RCC 7860 (cell line): ENCODE measurements around the gene EFS.

Experiments used
- DNase-seq: peaks from one replicate; pipeline ENCODE4 v3.0.0-alpha.2; 2015; ENCODE audit warnings: low spot score
- FAIRE-seq: peaks from 2 replicates; lab custom pipeline; 2012; peaks lifted over from hg19 to GRCh38; lab: Jason Lieb, UNC

EFS gene

DNA sequence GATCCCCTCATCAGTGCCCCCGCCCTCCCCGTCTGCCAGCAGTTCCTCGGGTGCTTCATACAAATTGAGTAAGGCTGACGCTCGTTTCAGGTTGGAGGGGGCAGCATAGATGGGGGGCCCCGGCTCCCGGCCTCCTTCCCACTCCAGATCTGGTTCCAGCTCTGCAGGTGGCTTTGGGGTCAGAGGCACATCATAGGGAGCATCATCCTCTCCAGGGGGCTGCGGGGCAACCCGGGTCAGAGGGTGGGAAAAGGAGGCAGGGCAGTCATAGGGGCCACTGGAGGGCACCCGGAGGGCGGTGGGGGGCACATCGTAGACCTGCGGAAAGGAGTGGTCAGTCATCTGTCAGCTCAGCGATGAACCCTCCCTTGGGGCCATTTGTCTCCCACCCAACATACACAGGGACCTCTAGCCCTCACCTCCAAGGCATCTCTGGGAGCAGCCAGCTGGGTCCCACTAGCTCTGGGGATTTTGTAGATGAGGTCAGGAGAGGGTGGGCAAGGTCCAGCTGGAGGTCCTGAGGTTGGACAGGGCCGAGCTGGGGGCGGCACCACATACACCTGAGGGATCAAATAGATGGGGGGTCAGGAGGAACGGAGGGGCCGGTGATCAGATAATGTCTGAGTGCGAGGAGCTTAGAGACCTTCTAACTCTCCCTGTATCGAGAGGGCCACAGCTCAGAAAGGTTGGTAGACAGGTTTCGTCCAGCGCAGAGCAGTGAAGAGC, 5.1 kb downstream of the EFS start:
- FAIRE-seq = no peak
- DNase-seq = no peak

DNA sequence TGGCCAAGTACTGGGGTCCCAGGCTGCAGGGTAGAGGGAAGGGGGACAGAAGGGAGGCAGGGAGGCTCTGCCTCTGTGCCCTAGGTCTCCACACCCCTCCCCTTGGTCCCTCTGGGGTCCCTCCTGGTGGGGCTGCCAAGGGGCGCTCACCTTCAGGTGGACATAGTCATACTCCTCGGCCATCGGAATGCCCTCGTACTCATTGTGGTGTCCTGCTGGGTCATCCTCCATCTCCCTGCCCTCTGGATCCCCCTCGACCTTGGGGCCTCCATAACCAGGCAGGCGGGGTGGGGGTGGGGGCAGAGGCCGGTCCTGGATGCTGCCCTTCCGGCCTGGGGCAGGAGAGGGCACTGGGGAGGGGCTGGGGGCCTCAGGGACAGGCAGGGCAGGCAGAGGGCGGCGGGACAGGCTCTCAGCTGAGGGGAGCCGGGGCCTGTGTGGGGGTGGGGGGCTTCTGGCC, 5.8 kb downstream of the EFS start:
- DNase-seq = no peak
- no peak for FAIRE-seq

GRCh38 chr14:23358553-23359166, 6.3 kb downstream of the EFS start:
- no peak for DNase-seq
- no peak for FAIRE-seq

GRCh38 chr14:23358042-23358441, 6.9 kb downstream of the EFS start:
- DNase-seq = no peak
- FAIRE-seq = no peak

GRCh38 chr14:23357261-23357660, 7.7 kb downstream of the EFS start:
- DNase-seq (no peak), FAIRE-seq (no peak)

DNA sequence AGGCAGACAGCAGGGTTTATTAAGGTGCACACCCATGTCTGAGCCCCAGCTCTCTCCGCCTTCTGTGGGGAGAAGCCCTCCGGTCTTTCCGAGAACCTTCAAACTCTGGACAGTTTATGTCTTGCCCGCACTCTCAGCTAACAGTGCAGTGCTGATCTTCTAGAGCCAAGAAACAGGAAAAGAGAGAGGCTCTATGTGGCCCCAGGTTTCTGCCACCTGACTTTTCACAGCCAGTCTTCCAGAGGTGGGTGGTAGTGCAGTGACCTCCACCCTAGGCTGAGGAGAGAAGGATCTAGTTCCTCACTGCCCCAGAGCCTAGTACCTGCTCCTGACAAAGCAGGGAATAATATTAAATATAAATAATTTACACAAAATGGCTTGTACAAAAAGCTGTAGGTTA, 8.3 kb downstream of the EFS start:
- DNase-seq (no peak), FAIRE-seq (no peak)

- no peak for DNase-seq
- FAIRE-seq = no peak
Measured at GRCh38 chr14:23355871-23356435, 9.0 kb downstream of the EFS start.

GRCh38 chr14:23354990-23355389, 10.0 kb downstream of the EFS start:
- DNase-seq = no peak
- no peak for FAIRE-seq

DNA sequence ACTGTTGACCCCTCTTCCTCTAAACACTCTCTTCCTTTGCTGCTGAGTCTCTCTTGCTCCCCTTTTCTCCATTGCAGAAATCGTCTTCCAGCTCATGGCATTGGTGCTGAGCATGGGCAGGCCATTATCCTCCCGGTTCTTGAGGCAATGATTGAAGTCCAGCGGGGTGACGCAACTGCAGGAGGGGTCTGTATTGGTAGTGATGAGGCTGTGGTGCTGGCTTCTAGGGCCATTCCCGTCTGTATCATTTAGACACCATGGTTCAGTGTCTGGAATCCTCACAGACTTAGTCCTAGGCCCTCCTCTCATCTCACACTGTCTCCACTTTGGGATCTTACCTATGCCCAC, 11.6 kb downstream of the EFS start:
- DNase-seq (no peak), FAIRE-seq (no peak)

GRCh38 chr14:23352506-23353432, 12.2 kb downstream of the EFS start, which contains the start of gene SLC22A17:
TSS of gene SLC22A17 (minus strand) at chr14:23352887.
- no peak for FAIRE-seq
- DNase-seq = no peak

- no peak for DNase-seq
- FAIRE-seq = no peak
Measured at GRCh38 chr14:23351681-23352505, 13.1 kb downstream of the EFS start.

GRCh38 chr14:23349156-23349845, 15.7 kb downstream of the EFS start:
- DNase-seq = no peak
- FAIRE-seq = no peak

- FAIRE-seq (no peak), DNase-seq (no peak)
Measured at GRCh38 chr14:23348297-23348655, 16.7 kb downstream of the EFS start.

GRCh38 chr14:23347406-23348296, 17.3 kb downstream of the EFS start:
- DNase-seq = no peak
- no peak for FAIRE-seq

GRCh38 chr14:23346693-23347405, 18.1 kb downstream of the EFS start:
- DNase-seq = no peak
- no peak for FAIRE-seq

DNA sequence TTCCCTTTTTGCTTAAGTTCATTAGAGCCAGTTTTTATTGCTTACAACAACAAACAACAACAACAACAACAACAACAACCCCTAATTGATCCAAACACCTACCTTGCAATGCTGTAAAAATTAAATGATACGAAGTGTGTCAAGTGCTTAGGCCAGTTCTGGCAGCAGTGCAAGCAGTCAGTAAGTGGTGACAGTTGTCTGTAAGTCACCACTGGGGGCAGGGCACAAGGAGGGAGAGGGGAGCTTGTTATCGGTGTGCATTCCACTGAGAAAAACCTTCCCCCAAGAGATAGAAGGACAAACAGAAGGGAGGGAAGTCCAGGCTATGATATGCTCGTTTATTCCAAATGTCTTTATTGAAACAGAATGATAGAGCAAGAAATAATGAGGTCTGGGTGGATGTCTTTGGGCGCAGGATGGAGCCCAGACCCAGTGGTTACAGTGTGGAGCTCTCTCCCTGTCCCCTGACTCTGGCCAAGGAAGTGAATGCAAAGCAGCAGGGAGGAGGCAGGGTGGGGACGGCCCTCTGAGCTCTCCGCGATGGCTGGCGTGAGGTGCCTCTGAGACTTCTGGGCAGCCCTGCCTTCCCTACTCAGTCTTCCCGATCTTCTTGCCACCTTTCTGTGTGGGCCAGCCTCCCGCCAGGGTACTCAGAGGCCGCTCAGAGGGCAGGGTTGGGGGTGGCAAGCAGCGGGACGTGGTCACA, 18.8 kb downstream of the EFS start:
- FAIRE-seq = no peak
- DNase-seq = no peak

DNA sequence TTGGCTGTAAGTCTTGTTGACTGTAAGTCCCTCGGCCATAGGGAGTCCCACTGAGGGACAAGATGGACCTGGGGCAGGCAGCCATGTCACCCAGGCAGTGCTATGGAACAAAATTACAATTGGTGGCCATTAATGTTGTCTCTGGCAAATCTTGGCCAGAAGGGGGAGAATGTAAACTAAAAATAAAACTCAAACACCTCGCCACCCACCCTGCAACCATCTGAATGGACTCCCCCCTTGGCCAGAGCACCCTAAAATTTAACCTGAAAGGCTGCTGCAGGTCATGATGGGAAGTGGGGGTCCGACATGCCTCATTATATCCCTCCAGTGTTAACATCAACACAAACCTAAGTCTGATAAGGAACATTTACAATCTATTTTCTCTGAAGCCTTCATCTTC, 20.5 kb downstream of the EFS start:
- FAIRE-seq (no peak), DNase-seq (no peak)
